ENCODE data around the gene PCDHGB4. TPM values are rescaled to one million over a fixed set of nuclear protein-coding genes. Genes with fewer than 3 reads are reported as not detected.

The PCDHGB4 gene
- total and polyA plus RNA-seq, 2 of the 4 experiments (the other 2 are of a cell fraction) = 10.0 to 17.6 TPM

GRCh38 chr5:141422742-141423291, 35.3 kb downstream of the PCDHGB4 start:
- Histone ChIP-seq H2AFZ (replicated peaks; ENCODE audit: low read length, poor library complexity) (no peak overlapping the region), H2BK5ac (ENCODE audit: low read depth, low read length, poor library complexity, severe bottlenecking) (no peak overlapping the region), H2BK20ac (ENCODE audit: low read depth, low read length) (no peak overlapping the region), H3K14ac (replicated peaks; ENCODE audit: low read depth, low read length) (no peak overlapping the region), H2AK5ac (ENCODE audit: low read depth, low read length) (no peak overlapping the region), H3K4ac (ENCODE audit: low read depth, low read length) (no peak overlapping the region), H4K8ac (ENCODE audit: low read depth in 2 of 2, low read length in 2 of 2) (no peak overlapping the region), H3K9me1 (ENCODE audit: insufficient read depth, low read length) (no peaks in the 10 kb centered on the region), H3K9ac (ENCODE audit: low read depth, low read length) (no peak overlapping the region), H3K4me2 (ENCODE audit: low read depth, low read length) (no peak overlapping the region), H3K4me1 (ENCODE audit: control insufficient read depth, insufficient read depth, low read length) (no peaks in the 10 kb centered on the region), H4K20me1 (ENCODE audit: insufficient read depth, low read length) (no peaks in the 10 kb centered on the region), H4K91ac (ENCODE audit: insufficient read depth, low read depth, low read length) (no peak overlapping the region), H3K4me3 (ENCODE audit: insufficient read depth, low read depth, low read length) (no peak overlapping the region), H3K79me1 (ENCODE audit: low read depth in 1 of 2, low read length in 2 of 2) (peaks cover 20 to 26% of the 10 kb centered on the region in 2 experiments; a peak in 3 of 4 replicates), H3K36me3 (ENCODE audit: control insufficient read depth, insufficient read depth, low read length) (peaks cover 39% of the 10 kb centered on the region), H3K27ac (ENCODE audit: insufficient read depth, low read length) (no peak overlapping the region), H3K18ac (ENCODE audit: low read depth, low read length) (no peak overlapping the region), H2BK120ac (ENCODE audit: low read depth, low read length) (no peak overlapping the region), H3K27me3 (ENCODE audit: control insufficient read depth, insufficient read depth, low read length) (no peaks in the 10 kb centered on the region), H4K5ac (ENCODE audit: low read depth, low read length) (no peak overlapping the region), H2BK15ac (ENCODE audit: low read depth, low read length) (no peak overlapping the region), H3K23ac (ENCODE audit: low read depth, low read length) (no peak overlapping the region), H2AK9ac (replicated peaks; ENCODE audit: low read depth, low read length, poor library complexity) (no peak overlapping the region), H3K9me3 (ENCODE audit: control insufficient read depth, insufficient read depth, low read length) (peaks cover 62% of the 10 kb centered on the region), H3K56ac (ENCODE audit: extremely low read depth, insufficient read depth, low read length) (no peak overlapping the region)
- BruUV-seq (replicated peaks) = no TSS peak
- in situ Hi-C loops (cut with MboI; ENCODE audit: low sequenced_read_pairs) (no loop called here), intact Hi-C loops (cut with micrococcal nuclease) (no loop called here), dilution Hi-C loops (cut with HindIII; ENCODE audit: low sequenced_read_pairs, unreplicated experiment) (no loop called here)
- POLR2A ChIA-PET (ENCODE audit: unreplicated experiment) = no interaction called here
- whole genome bisulfite sequencing, 2 experiments (ENCODE audit: extremely low coverage in 2 of 2, insufficient read length in 1 of 2) = 38% methylated on average over 22 of the region's 42 CpGs; no CpG with 5 or more reads in 1 of the 2 experiments
- ATAC-seq (ENCODE audit: low read depth) (no peak), DNase-seq (no peak)
- CTCF ChIA-PET = interaction anchor here (1.0 kb wide), 1 partner anchor 16 kb away, joined by 3 read pairs; no protein-coding TSS in a partner anchor
- TF ChIP-seq USF2 (IDR thresholded peaks at IDR 0.05; ENCODE audit: low read depth, low read length) (no peak), CHD1 (IDR thresholded peaks at IDR 0.05; ENCODE audit: low read depth, low read length) (no peak), MXI1 (IDR thresholded peaks at IDR 0.05; ENCODE audit: borderline replicate concordance, low read depth, low read length) (0 out of 2 replicates have a peak, but pooled peaks have one; percentile 36), POLR2A (IDR thresholded peaks at IDR 0.05; ENCODE audit: low read depth, low read length) (no peak)
